Heart right ventricle (tissue), 16 donors: Measurements from ENCODE around the gene KRTAP12-4. TPM values are rescaled to one million over a fixed set of nuclear protein-coding genes. Genes with fewer than 3 reads are reported as not detected.
A peak's percentile ranks its signal among the peaks of the same experiment; 100 is the strongest.

Experiments used
- ATAC-seq, 8 donors: fragments of 200-7000 bp; cut with Tn5 transposase; one replicate each; pipeline ENCODE4 v1.9.1; 2020; ENCODE audit warnings: mild to moderate bottlenecking in 8 of 8, moderate library complexity in 8 of 8, moderate number of reproducible peaks in 1 of 8
- DNase-seq, 2 donors: peaks; one replicate each; pipeline ENCODE4 v3.0.0-alpha.2; 2020
- H3K27ac ChIP-seq, 10 donors: fragments of 200-600 bp; sonication (generic) in 2 of 10; one replicate each; pipeline versions ENCODE4 v1.5.0 to v1.8.0; 2020 to 2022; ENCODE audit warnings: mild to moderate bottlenecking in 3 of 10
- H3K27me3 ChIP-seq, 7 donors: fragments of 200-600 bp; one replicate each; pipeline ENCODE4 v1.8.0; 2021 to 2022; ENCODE audit warnings: mild to moderate bottlenecking in 2 of 7
- H3K36me3 ChIP-seq, 9 donors: fragments of 200-600 bp; sonication (generic) in 1 of 9; one replicate each; pipeline versions ENCODE4 v1.5.0 to v1.8.0; 2020 to 2022; ENCODE audit warnings: mild to moderate bottlenecking in 2 of 9
- H3K4me1 ChIP-seq, 9 donors: fragments of 200-600 bp; sonication (generic) in 1 of 9; one replicate each; pipeline versions ENCODE4 v1.5.0 to v1.8.0; 2020 to 2022; ENCODE audit warnings: mild to moderate bottlenecking in 4 of 9
- H3K4me3 ChIP-seq, 10 donors: fragments of 200-600 bp; sonication (generic) in 2 of 10; one replicate each; pipeline versions ENCODE4 v1.5.0 to v1.8.0; 2020 to 2022; ENCODE audit warnings: mild to moderate bottlenecking in 7 of 10, moderate library complexity in 2 of 10
- H3K9me3 ChIP-seq, 11 donors: fragments of 200-600 bp in 10 of 11; sonication (generic) in 2 of 11; one replicate each; pipeline versions ENCODE4 v1.5.0 to v1.8.0; 2013 to 2022; ENCODE audit warnings: mild to moderate bottlenecking in 2 of 11, control low read depth in 1 of 11, moderate library complexity in 1 of 11
- WGBS, 2 donors: extraction: QIAGEN DNeasy Blood & Tissue Kit; methylation state at CpG; one replicate each; pipeline ENCODE4 v1.1.7; 2013; ENCODE audit warnings: inconsistent platforms in 1 of 2; 5-methylcytosine and 5-hydroxymethylcytosine counted together
- intact Hi-C, 10 donors: fragments of 100-400 bp; cut with DNase I; formaldehyde crosslinking; loops; one replicate each; pipeline versions ENCODE4 v1.11.1 to v1.14.2; 2022
- polyA plus RNA-seq, 2 donors: library from polyadenylated mRNA; stranded (reverse); fragments of 200-250 nt; gene quantifications; one replicate each; pipeline ENCODE4 v1.2.3, GENCODE V29; 2013
- total RNA-seq, 10 donors: library from RNA; stranded (reverse); fragmentation: NEBNext Ultra II Directional in 3 of 10; extraction: Animal tissue kit (Norgen Biotek cat#: 25700) in 3 of 10; gene quantifications; one replicate each; pipeline versions ENCODE4 v1.2.1 to v1.2.4, GENCODE V29; 2021 to 2023
- TF ChIP-seq, protein P1 (sequence below), 9 donors: fragments of 200-600 bp; sonication (generic) in 2 of 9; IDR thresholded peaks; one replicate each; pipeline versions ENCODE4 v1.5.0 to v1.8.0; 2021 to 2022; ENCODE audit warnings: antibody characterized with exemption in 9 of 9, mild to moderate bottlenecking in 5 of 9, moderate library complexity in 1 of 9
- donor health status: Arrhythmogenic right ventricular cardiomyopathy.
- donor health status: ischemic (EF 13 %, LVEDD 7.1; RV severe dilation, severe dysfunction).
- donor health status: healthy with polysubstance abuse.
- donor health status: DM: no; HTN: yes; CAD: no.
- donor health status: DM: no; HTN: no; CAD: no.
- donor health status: ischemic (EF 25% LVEDD 6.9; RV normal size, moderate dysfunction).
- donor health status: ischemic (EF 25% LVEDD 5.7; RV mildly dilated, moderate dysfunction).
- donor health status: healthy.
- donor health status: DM: yes; HTN: yes; CAD: no.
- donor health status: Ischemic cardiomyopathy.
- donor health status: ischemic (EF 35%, LVEDD 5.7; RV mildly dilated, moderate dysfunction).
- donor health status: nonischemic (EF 11% LVEDD 7.7; RV severe dilation, severe dysfunction).
- donor health status: DM: yes; HTN: yes; CAD: no.
- donor health status: PGD.
- donor health status: ischemic (EF 29% LVEDD 5.4; RV normal size, mild dysfunction).
- donor health status: nonischemic (EF 23%, LVEDD 6.1; RV moderate dilation, normal function).

Gene KRTAP12-4
- total and polyA plus RNA-seq, 12 donors, result not detected

- Histone ChIP-seq H3K9me3 (peaks cover 0 to 46% (median 15%) of the 10 kb centered on the region in 11 donors), H3K36me3 (no peaks in the 10 kb centered on the region), H3K27ac (peak overlapping the region in 1 of 10 donors; percentile 71), H3K27me3 (peaks cover 0 to 16% (median 3%) of the 10 kb centered on the region in 7 donors), H3K4me3 (no peak overlapping the region), H3K4me1 (peaks cover 0 to 6% (median 0%) of the 10 kb centered on the region in 9 donors)
- WGBS, 2 donors, result 85 to 86% methylated on average over 6 of the region's 6 CpGs
- no peak for DNase-seq
- TF ChIP-seq, protein P1, sequence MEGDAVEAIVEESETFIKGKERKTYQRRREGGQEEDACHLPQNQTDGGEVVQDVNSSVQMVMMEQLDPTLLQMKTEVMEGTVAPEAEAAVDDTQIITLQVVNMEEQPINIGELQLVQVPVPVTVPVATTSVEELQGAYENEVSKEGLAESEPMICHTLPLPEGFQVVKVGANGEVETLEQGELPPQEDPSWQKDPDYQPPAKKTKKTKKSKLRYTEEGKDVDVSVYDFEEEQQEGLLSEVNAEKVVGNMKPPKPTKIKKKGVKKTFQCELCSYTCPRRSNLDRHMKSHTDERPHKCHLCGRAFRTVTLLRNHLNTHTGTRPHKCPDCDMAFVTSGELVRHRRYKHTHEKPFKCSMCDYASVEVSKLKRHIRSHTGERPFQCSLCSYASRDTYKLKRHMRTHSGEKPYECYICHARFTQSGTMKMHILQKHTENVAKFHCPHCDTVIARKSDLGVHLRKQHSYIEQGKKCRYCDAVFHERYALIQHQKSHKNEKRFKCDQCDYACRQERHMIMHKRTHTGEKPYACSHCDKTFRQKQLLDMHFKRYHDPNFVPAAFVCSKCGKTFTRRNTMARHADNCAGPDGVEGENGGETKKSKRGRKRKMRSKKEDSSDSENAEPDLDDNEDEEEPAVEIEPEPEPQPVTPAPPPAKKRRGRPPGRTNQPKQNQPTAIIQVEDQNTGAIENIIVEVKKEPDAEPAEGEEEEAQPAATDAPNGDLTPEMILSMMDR (IDR thresholded peaks at IDR 0.05), result no peak
- intact Hi-C loops, result loop anchor here in 2 of 10 donors (10.0 kb wide), 2 partner anchors 125 to 165 kb away; no protein-coding TSS in a partner anchor
- no peak for ATAC-seq
These were observed 34.6 kb downstream of the KRTAP12-4 start for GRCh38 chr21:44619886-44620285.

DNA sequence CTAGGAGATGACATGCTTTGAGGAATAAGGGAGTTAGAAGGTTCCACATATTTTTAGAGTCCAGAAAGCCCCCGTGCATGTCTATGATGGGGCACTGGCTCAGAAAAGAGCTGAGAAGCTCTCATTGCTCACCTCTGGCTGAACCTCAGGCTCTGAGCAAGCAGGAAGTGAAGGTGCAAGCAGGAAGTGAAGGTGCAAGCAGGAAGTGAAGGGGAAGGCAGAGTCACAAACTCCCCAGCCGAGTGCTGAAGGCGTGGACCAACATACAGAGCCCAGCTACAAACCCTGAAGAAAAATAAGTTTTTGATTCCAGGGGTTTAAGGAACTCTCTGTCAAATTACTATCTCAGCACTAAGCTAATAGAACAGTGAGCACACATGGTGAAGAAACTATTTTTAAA, 35.5 kb downstream of the KRTAP12-4 start:
- DNase-seq, result no peak
- Histone ChIP-seq H3K27me3 (peaks cover 0 to 21% (median 3%) of the 10 kb centered on the region in 7 donors), H3K9me3 (peaks cover 0 to 36% (median 8%) of the 10 kb centered on the region in 11 donors), H3K4me3 (no peak overlapping the region), H3K27ac (peak overlapping the region in 1 of 10 donors; percentile 71), H3K4me1 (peaks cover 0 to 6% (median 0%) of the 10 kb centered on the region in 9 donors), H3K36me3 (no peaks in the 10 kb centered on the region)
- TF ChIP-seq, protein P1 (IDR thresholded peaks at IDR 0.05), result no peak
- WGBS, 2 donors, result 61 to 63% methylated on average over 3 of the region's 3 CpGs
- no peak for ATAC-seq
- intact Hi-C loops, result loop anchor here in 1 of 10 donors (10.0 kb wide), 1 partner anchor 126 kb away; no protein-coding TSS in a partner anchor

DNA sequence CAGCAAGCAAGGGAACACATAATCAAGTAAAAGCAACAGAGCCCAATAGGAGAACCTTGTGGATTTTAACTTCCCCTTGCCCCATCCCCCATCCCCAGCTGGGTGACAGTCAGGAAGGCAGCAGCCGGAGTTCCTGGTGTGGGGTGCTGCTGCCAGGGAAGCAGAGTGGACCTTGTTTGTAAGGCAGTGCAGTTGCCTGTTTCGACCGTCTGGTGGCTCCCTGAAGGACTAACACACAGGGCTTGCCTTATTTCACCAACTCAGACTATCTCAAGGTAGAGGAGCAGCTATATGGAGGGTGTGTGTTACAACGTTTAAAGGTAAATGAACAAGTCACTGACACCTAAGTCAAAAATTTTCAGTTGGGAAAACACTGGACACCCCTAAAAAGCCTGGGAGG, 36.0 kb downstream of the KRTAP12-4 start:
- H3K27me3 ChIP-seq, result peaks cover 0 to 25% (median 3%) of the 10 kb centered on the region in 7 donors
- TF ChIP-seq, protein P1 (IDR thresholded peaks at IDR 0.05), result peak in 8 of 9 donors; percentile 8 to 52 (median 34)
- peaks cover 0 to 6% (median 0%) of the 10 kb centered on the region in 9 donors for H3K4me1 ChIP-seq
- H3K9me3 ChIP-seq, result peaks cover 0 to 32% (median 4%) of the 10 kb centered on the region in 11 donors
- no peak overlapping the region for H3K4me3 ChIP-seq
- peak overlapping the region in 1 of 10 donors; percentile 71 for H3K27ac ChIP-seq
- whole genome bisulfite sequencing, 2 donors, result 16 to 26% methylated on average over 4 of the region's 4 CpGs
- no peaks in the 10 kb centered on the region for H3K36me3 ChIP-seq
- ATAC-seq (peak in 5 of 8 donors; percentile 42 to 88 (median 61)), DNase-seq (peak in 1 of 2 donors; percentile 39)
- intact Hi-C loops, result loop anchor here in 1 of 10 donors (10.0 kb wide), 1 partner anchor 126 kb away; no protein-coding TSS in a partner anchor

DNA sequence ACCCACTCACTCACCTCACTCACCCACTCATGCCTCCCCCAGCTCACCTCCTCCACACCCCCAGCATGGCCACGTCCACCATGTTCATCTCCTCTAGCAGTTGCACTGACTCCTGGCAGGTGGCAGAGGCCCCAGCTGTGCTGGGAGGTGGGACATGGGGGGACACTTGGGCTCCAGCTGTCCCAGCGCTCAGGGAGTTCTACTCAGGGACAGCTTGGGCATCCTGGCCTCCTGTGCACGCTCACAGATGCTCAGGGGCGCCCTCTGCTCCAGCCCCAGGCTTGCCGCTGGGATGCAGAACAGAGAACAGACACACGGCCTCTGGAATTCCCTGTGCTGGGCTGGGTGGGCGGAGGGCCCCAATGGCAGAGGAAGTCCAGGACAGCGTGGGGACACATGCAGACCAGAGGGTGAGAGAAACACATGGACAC, 37.4 kb downstream of the KRTAP12-4 start:
- Histone ChIP-seq H3K36me3 (no peaks in the 10 kb centered on the region), H3K4me3 (no peak overlapping the region), H3K27ac (no peak overlapping the region), H3K9me3 (peaks cover 0 to 22% (median 0%) of the 10 kb centered on the region in 11 donors), H3K27me3 (peaks cover 0 to 35% (median 5%) of the 10 kb centered on the region in 7 donors), H3K4me1 (peaks cover 0 to 6% (median 0%) of the 10 kb centered on the region in 9 donors)
- TF ChIP-seq, protein P1 (IDR thresholded peaks at IDR 0.05), result no peak
- DNase-seq (no peak), ATAC-seq (no peak)
- 52 to 54% methylated on average over 8 of the region's 8 CpGs for WGBS, 2 donors
- intact Hi-C loops, result loop anchor here in 1 of 10 donors (10.0 kb wide), 1 partner anchor 128 kb away; no protein-coding TSS in a partner anchor
